Fibroblast of the conjunctiva (primary cell): ENCODE results near the gene LIN52.

ENCODE experiments used
- DNase-seq: peaks from one replicate; pipeline ENCODE4 v3.0.0-alpha.2; 2010; ENCODE audit warnings: low read depth

Gene LIN52

GRCh38 chr14:74194506-74195274, 109.9 kb downstream of the LIN52 start:
- no peak for DNase-seq

DNA sequence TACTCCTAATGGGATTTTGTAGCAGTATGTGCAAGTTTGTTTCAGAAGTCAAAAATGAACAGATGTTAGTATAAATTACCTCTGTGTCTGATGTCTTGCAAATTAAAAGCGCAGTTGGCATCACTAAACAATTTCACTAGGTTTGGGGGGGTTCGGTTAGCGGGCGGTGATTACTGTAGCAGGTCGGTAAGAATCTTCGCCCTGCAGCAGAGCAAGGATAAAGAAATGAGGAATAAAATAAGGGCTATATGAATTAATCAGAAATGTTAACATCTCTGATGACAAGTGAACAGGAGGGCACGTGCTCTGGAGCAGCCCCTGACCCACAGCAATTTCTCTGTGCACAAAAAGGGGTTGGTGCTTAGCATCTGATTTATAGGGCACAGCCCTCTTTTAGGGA, 110.9 kb downstream of the LIN52 start:
- no peak for DNase-seq

DNA sequence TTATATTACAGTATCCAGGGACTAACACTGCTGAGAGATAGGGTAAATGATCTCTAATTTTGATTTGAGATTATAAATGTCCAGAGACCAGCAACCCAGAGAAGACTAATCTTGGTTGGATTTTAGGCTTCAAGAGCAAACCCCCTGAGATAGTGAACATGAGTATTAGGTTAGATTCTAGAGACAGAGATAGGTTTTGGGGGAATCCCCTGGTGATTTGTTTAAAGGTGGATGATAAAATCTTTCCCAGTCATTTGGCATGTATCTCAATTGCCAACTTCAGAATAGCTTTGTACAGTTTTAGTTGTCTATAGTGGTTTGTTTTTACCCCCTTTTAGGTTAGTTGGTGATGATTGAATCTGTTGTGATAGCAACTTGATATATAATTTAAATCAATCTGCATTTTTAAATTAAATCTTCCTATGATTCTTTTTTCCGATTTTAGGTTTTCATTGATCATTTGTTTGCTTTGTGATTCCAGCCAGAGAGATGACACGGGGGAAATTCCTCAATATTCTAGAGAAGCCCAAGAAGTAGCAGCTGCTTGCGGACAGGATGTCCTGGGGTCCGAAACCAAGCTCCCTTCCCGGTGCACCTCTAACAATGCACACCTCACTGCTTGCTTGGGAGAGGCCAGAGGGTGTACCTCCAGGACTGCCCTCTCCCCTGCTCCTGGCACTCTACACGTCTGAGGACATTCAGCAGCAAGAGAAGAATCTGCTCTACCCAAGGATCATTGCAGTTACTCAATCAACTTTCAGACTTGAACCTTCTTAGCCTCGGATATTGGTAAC, 113.9 kb downstream of the LIN52 start:
- no peak for DNase-seq

GRCh38 chr14:74202113-74202512, 117.4 kb downstream of the LIN52 start:
- DNase-seq: no peak

DNA sequence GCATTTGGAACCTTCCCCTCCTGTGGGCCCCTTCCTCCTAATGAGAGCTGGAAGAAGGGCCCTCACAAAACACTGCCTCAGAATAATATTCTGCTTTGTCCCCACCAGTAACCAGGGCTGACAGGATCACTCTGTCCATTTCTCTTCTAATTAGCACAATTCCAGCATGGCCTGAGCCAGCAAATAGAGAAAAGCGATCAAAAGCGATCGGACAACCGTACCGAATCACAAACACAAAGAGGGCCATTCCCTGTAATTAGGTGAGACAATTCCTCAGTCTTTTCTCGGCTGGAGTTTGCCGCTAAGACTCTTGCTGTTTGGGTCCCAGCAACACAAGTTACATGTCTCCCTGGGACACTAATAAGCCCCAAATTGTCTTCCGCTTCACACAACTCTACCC, 118.9 kb downstream of the LIN52 start:
- no peak for DNase-seq

DNA sequence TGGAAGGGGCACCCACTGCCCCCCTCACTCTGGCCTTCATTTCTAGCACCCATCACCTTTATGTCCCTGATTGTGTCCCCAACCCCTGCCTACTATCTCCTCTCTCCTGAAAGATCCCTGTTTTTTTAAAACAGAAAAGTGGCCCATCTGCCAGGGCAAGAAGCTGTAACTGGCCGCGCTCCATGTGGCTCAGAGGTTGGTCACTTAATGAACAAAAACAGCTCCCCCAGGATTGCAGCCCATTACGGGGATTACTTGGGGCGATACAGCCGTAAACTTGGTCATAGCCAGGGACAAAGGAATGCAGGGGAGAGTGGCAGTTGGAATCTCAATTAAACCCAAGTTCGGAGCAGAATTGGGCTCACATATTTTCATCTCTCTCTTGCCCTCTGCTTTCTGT, 119.7 kb downstream of the LIN52 start:
- no peak for DNase-seq

DNA sequence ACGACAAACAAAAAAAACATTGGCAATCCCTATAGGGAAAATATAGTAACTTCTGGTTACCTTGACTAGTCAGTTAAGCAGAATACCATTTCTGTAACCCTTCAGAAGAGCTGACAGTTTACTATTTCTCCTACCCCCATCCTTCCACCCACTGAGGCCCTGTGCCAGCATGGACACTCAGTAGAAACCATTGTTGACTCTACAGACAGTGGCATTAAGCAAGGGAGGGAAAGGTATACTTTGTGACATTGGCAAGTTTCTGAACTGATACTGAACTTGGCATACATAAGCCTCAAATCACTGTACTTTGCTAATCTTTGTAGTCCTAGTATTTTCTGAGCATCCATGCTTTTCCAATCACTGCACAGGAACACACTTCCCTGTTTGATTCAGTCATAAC, 121.1 kb downstream of the LIN52 start:
- DNase-seq: no peak

GRCh38 chr14:74207943-74208342, 123.2 kb downstream of the LIN52 start:
- no peak for DNase-seq

DNA sequence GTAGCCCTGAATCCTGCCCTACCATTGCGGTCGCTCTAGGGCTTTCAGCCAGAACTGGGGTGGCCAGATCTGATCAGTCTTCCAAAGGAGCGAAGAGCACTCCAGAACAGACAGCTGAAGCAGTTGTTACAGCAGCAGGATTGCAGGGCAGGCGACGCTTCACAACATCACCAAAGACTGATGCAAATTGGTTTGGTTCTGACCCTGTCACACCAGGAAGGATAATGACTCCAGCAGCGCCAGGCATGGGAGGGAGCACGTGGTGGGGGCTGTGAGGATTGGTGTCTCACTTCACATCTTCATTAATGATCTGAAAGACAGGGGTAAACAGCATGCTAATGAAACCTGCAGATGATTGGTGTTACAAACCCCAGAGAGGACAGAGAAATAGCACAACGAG, 123.9 kb downstream of the LIN52 start:
- DNase-seq: no peak

DNA sequence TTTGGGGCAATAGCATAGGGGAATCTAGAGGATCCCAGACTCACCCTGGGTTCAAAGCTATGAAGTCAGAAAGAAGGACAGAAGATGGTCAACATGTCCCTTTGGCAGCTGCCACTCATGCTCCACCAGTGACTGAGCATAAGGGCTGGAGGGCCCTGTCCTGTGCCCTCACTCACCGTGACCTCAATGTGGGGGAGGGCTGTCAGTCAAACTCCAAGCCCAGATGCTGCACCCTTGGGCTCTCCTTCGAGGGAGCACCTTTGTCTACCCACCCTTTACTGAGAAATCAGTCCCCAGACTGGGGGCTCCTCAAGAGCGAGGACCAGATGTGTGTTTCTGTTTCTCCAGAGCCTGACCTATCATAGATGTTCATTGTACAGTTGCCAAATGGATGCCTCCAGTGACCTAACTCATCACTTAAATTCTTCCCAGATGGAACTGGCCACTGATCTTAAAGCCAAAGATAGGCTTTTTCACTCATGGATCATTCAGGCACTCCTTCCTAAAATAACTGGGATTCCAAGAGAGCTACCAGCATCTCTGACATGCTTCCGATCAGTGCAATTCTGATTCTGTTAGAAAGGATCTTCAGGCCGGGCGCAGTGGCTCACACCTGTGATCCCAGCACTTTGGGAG, 127.3 kb downstream of the LIN52 start:
- no peak for DNase-seq

DNA sequence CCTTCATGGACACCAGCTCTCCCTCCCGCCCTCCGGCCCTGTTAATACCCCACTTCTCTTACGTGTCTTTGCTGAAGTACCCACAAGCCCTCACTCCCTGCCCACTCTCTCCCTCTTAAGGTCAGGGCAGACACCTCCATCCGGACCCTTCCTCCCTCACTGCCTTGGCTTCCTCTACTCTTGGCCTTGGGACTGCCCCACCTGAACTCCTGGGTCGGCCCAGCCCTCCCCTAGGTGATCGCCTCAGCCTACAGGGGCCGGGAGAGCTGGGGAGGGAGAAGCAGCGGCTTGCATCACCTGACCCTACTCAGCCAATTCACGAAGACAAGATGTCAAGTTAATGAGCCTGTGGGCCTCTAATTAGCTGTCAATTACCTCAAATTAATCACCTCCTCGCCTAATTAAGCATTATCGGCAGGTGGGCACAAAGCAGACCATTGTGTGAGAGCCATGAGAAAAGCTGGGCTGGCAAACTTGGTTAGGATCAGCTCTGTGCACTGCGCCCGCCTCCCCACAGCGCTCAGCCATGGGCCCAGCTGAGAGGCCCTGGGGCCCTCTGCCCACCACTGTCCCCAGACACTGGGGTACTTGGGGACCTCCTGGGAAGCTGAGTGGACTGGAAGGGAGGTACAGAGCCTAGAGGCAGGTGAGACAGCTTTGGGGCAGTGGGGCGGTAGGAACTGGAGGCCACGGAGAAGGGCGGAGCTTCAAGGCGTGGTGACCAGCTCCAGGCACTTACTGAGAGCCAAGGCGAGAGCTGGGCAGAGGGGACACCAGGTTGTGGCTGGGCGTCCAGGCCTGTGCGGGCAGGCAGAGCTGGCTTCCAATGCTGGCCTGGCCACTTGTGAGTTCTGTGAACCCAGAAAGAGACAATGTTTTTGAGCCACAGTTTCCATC, 129.4 kb downstream of the LIN52 start:
- no peak for DNase-seq

GRCh38 chr14:74216671-74217070, 131.9 kb downstream of the LIN52 start:
- DNase-seq: no peak

GRCh38 chr14:74217672-74218448, 133.1 kb downstream of the LIN52 start:
- DNase-seq: peak; percentile 24

- DNase-seq: no peak
Measured at GRCh38 chr14:74218462-74218861, 133.7 kb downstream of the LIN52 start.

- DNase-seq: no peak
Measured at GRCh38 chr14:74219277-74220205, 134.8 kb downstream of the LIN52 start.

GRCh38 chr14:74220991-74221390, 136.2 kb downstream of the LIN52 start:
- no peak for DNase-seq

DNA sequence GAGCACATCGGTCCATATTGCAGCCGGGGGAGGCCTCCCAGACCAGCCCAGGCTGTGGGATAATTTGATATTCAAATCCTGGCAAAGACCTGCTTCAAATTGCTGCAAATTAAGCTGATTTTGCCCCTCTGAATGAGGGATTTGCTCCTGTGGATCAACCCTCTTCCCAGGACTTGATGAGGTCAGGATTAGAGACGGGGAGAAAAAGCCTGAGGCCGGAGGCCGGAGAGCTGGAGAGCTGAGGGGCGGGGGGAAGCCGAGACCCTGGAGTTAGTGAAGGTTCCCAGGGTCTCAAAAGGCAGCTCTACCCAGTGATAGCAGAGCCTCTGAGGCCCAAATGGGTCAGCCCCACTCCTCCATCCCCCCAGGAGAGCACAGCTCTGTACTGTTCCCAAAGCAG, 137.0 kb downstream of the LIN52 start:
- DNase-seq: no peak

GRCh38 chr14:74223016-74223415, 138.3 kb downstream of the LIN52 start:
- DNase-seq: no peak

DNA sequence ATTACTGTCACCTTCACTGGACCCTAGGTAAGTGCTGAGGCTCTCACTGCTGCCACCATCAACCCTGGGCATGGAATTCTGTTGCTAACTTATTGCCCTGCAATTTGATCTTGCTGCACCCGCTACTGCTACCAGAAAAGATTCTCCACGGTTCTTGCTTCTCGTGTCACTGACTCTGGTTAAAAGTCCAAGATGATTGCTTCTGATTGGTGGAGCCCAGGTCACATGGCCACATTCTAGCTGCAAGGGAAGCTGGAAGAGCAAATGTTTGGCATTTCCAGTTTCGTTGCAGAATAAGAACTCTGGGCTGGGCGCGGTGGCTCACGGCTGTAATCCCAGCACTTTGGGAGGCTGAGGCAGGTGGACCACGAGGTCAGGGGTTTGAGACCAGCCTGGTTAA, 147.0 kb downstream of the LIN52 start:
- DNase-seq: no peak

DNA sequence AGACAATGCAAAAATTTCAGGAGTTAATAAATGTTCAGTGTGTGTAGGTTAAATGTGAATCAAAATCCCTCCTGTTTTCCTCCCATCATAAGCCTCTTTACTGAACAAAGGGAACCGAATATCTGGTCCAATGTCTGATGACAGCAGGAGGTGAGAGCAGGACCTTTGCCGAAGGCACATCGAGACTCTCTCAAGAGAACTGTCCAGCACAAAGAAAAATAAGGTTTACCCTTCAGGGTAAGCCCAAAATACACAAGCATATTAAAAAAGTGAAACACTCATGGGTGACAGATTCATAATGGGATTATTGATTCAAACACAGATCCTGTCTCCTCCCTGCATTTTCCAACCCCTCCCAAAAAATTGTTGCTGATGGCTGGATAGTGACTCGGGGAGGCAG, 150.3 kb downstream of the LIN52 start:
- no peak for DNase-seq
